NCI-H510A (cell line): ENCODE measurements around the gene UBTD1.
"Not testable (repeated sequence)": the region's sequence is repeated elsewhere in the genome, so short reads cannot be mapped to it uniquely, and the experiment has no call there.

Experiments
- DNase-seq: peaks from one replicate; lab custom pipeline; 2025; lab: John Stamatoyannopoulos, UW

Gene UBTD1

DNA sequence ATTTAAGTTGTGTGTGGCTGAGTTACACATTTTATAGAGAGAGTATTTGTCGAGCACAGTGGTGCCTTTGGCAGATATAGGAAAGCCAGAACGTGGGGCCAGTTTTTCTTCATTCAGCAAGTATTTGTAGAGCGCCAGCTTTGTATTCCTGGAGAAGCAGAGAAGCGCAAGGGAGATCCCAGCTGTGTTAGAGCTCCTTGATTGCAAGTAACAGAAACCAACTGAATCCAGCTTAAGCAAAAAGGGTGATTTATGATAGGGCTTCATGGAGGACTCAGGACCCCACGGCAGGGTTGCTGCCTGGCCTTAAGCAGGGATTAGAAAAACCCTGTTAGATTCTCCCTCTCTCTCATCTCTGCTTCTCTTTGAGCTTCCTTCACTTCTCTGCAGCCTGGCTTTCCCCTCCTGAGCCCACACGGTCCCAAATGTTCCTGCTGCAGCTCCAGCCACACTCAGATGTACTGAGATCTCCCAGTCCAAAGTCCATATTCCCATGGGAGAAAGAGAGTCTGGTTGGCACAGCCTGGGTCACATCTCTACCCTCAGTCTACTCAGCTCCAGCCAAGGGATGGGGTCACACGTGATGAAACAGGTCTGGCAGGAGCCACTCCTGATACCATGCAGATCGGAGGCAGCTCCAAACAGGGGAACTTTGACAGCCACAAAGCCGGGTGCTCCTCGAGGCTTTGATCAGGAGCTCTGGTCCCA lies 16.7 kb downstream of the UBTD1 start:
- no peak for DNase-seq

GRCh38 chr10:97517096-97517750 lies 18.5 kb downstream of the UBTD1 start:
- DNase-seq: no peak

DNA sequence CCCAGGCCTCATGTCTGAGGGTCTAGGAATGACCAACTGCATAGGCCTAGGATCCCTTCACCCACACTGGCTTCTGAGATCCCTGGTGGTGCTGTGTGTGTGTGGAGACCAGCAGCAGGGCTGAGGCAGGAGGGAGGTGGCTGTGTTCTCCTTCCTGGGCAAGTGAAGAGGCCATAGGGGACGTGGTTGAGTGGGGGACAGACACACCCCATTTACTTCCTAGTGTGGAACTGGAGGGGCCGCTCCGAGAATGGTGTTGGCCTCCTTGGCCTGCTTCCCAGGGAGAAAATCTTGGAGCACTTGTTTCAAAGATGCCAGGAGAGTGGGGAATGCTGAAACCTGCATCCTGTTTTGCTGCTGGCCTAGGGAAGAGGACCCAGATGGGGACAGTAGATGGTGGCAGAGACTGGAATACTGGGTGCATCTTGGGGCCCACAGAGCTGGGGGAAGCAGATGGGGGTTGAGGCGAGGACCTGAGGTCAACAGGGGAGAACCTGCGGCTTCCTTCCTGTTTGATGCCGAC lies 19.1 kb downstream of the UBTD1 start:
- DNase-seq: no peak

DNA sequence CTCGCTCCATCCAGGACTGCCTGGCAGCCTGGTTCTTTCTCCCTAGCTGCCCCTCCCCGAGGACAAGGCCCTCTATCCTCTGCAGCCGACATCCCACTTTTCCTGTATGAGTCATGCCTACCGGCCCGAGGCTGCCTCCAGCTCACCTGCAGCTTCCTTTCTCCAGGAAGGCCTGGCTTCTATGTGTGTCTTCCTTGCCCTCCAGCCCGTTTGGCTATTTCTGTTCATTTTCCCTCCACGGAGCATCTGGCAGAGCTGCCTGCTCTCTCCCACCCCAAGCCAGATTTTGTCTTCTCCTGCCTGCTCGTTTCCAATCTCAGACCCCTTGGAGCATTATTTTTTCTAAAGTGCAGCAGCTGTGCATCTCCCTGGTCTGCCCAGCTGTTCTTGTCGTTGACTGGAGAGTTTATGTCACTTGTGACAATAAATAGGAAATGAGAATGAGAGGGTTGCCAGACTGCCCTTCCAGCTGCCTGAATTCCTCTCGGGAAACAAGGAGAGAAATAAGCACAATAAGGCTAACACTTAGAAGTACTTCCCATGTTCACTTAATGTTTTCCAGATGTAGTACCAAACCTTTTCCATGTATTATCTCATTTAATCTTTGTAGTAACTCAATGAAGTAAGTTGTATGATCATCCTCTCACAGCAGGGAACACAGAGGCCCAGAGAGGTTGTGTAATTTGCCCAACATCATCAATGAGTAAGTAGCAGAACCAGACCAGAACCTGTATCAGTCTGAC lies 19.7 kb downstream of the UBTD1 start:
- DNase-seq: peak; percentile 68

DNA sequence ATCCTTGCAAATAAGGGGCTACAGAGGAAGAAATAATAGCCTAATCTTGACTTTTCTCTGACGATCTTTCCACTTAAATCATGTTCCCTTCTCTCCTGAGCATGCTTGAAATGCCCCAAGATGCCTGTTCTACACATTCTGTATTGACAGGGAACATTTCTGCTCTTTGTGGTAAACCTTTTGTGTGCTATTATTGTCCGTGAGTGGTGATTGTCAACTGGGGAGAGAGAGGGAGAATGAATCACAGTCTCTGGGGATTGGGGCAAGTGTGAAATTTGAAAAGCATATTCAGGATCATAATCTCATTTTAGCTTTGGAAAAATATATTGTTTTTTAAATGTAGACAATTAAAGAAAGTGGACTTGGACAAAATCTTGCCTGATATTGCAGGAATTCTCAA lies 20.6 kb downstream of the UBTD1 start:
- no peak for DNase-seq

DNA sequence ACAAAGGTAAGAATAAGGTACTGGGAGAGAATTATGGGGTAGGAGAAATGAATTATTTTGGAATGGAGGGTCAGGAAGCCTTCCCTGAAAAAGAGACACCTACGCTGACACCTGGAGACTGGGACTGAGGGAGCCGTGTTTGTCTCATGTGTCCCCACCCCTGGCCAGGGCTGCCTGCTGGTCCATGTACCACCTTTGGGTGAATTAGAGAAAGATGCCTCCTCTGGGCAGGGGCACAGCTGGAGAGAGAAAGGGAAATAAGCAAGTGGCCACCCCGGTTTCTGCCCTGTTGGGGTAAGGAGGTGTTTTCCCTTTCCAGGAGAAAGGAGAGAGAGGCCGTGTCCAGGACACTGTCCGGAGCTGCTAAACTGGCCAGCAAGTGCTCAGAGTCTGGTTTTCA lies 21.8 kb downstream of the UBTD1 start:
- DNase-seq: no peak

- no peak for DNase-seq
These were observed 22.4 kb downstream of the UBTD1 start for GRCh38 chr10:97520978-97521761.

DNA sequence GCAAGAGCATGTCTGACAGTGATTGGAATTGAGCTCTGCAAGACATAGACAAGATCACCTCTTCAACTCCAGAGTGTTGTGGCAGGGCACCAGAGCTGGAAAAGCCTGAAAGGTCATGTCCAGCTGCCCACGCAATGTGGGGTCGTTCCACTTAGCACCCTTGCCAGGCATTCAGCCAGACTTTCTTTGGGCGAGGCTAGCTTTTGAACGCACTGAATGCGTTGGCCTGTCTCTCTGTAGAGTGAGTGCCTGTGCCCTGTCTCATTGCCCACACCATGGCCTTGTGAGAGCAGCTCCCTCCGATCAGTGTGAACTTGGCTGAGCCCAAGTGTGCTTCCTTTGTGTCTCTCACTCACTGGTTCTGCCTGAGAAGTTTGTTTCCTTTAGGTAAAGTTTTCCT lies 23.3 kb downstream of the UBTD1 start:
- no peak for DNase-seq

- no peak for DNase-seq
These were observed 24.2 kb downstream of the UBTD1 start for GRCh38 chr10:97522937-97523336.

DNA sequence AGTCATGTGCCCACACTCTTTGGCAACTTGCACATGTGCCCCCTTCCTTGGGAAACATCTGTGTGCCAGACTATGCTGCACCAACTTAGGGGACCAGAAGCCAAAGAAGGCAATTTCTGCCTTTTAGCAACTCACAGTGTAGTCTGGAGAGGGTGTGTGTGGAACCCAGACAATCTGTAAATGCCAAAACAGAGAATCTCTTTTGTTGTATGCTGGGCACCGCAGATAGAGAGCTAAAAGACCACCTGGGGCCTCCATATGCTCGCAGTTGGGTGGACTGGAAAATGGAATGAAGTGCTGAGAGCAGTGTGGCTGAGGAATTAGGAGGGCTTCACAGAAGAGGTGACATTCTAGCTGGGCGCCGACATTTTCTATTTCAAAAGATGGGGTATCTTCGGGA lies 26.4 kb downstream of the UBTD1 start:
- no peak for DNase-seq

DNA sequence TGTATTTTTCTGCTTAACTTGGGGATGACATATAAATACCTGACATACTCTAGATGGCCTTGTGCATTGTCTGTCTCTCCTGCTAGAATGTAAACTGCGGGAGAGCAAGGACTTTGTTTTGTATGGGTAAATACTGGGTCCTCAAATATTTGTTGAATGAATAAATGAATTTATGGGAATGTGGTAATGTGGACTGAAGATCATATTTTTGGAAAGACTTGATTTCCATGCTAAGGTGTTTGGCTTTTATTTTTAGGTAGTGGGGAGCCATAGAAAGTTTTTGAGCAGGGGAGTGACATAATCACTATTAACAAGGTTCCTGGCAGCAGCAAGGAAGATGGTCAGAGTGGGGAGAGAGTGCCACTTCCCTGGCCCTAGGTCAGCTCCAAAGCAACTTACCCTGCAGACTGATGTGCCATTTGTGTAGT lies 27.0 kb downstream of the UBTD1 start:
- no peak for DNase-seq

GRCh38 chr10:97528876-97529275 lies 30.2 kb downstream of the UBTD1 start:
- not testable (repeated sequence) for DNase-seq

- no peak for DNase-seq
These were observed 31.2 kb downstream of the UBTD1 start for GRCh38 chr10:97529685-97530465.

DNA sequence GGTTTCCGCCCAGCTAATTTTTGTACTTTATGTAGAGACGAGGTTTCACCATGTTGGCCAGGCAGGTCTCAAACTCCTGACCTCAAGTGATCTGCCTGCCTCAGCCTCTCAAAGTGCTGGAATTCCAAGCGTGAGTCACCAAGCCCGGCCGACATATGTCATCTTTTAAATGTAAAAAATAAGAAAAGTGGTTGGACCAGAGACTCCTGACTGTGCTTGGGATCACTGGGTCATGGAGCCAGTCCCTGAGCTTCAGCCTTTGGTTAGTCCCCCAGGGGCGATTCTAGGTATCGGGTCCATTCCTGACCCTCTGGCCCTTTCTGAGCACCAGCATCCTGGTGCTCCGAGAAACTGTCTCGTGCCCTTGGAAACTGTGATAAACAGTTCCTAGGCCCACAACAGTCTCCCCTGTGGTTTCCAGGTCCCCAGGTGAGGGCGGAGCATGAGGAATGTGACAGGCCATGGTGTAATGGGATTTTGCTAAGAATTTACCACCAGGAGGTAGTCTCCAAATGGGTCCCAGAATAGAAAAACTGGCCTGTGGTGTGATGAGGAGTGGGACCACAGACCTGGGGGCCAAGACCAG lies 32.8 kb downstream of the UBTD1 start:
- no peak for DNase-seq

DNA sequence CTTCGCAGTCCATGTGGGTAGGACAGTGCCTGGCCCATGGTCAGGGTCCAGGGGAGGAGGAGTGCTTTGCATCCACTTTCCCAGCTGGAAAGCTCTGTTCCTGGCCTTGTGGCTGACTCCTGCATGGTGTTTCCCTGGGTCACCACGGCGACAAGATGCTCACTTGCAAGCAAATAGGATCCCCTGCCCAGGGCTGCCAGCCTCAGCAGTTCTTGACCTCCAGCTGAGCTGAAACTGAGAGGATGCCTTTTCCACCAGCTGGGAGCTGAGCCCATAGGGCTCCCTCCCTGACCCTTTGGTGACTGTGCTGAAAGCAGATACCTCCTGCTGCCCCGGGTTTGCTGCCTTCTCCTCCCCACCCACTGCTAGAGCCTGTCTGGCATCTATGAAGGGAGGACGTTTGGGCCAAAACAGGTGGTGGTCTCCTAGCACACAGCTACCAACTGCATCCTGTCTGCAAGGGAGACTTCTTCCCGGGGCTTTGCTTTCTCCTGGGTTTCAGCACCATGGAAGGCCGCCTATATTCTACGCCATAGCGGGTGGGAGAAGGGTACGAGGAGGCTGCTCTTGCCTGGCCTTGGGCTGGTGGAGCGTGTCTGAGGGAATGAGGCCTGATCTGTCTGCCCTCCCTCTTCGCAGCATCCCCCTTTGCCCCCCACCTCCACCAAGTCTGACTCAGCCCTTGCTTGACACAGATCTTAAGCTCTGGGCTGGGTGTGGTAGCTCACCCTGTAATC lies 34.4 kb downstream of the UBTD1 start:
- DNase-seq: no peak

DNA sequence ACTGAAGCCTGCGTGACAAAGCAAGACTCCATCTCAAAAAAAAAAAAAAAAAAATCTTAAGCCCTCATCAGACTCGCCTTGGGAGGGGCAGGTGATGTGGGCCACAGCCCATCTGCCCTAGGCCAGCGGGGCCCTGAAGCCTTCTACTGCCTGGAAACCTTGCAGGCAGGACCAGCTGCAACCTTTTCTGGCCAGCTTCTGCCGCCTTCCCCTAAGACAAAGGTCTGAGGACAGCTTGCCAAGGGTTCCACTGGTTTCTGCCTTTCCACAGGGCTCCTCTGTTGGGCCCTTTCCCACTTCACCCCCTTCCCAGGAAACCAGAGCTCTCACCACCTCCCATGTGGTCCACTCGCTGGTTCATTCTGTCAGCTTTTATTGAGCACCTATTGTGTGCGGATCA lies 35.2 kb downstream of the UBTD1 start:
- no peak for DNase-seq

- no peak for DNase-seq
These were observed 36.1 kb downstream of the UBTD1 start for GRCh38 chr10:97534746-97535367.

DNA sequence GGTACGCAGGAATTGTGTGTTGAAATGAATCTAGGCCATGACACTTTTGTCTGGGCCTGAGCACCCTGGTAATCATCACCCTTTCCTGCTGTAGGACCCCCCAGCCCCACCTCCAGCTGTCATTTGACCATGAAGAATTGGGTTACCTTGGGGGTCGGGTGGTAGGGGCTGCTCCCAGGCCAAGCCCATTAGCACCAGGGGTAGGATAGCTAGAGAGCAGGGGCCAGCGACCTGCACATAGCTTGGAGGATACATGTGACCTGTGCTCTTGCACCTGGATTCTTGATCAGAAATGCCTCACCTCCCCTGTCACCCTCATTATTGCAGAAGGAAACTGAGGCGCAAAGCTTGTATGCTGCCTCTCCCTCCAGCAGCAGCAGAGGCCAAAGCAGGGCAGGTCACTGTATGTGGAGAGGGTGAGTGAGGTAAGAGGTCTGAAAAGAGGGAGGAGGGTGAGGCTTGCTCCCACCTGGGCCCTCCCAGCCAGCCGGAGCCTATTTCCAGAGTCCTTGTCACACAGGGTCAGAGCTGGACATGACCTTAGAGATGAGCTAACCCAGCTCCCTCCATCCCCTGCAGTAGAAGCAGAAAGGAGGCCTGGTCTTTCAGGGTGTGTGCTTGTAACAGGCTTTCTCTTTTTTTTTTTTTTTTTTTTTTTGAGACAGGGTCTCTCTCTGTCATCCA lies 38.6 kb downstream of the UBTD1 start:
- DNase-seq: no peak

- DNase-seq: no peak
These were observed 39.7 kb downstream of the UBTD1 start for GRCh38 chr10:97538411-97538810.
